ENCODE data around the gene STX5.
"Not testable (repeated sequence)": the region's sequence is repeated elsewhere in the genome, so short reads cannot be mapped to it uniquely, and the experiment has no call there.

Gene STX5

DNA sequence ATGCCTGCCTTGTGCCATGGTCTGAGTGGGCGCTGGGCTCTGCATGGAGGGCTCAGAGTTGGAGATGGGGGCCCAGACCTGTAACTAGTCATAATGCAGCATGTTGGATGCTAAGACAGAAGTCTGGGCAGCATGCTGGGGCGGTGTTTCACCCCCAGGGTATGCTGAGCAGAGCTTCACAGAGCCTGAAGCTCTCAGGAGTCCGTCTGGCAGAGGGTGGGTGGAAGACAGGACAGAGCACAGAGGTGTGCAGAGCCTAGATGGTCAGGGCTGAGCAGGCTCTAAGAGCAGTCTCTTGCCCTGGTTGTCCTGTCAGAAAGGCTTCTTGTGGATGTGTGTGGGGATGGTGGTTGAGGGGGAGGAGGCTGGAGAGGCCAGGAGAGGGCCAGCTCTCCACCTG is 53.4 kb downstream of the STX5 start:
- DNase-seq = no peak

- no peak for DNase-seq
These were observed 54.5 kb downstream of the STX5 start for GRCh38 chr11:62777389-62777788.

DNA sequence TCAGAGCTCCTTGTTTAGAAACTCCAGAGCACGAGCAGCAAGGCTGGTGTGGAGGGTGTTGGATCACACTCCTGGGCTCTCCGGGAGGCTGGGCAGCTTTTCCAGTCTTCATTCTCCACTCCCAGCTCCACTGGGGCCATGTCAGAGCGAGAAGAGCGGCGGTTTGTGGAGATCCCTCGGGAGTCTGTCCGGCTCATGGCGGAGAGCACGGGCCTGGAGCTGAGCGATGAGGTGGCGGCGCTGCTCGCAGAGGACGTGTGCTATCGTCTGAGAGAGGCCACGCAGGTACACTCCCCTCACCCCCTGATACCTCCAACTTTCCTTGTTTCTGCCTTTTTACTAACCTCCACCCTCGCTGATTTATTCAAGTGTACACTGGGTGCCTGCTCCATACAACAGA is 56.2 kb downstream of the STX5 start:
- no peak for DNase-seq

GRCh38 chr11:62774407-62774806 is 57.4 kb downstream of the STX5 start:
- no peak for DNase-seq

DNA sequence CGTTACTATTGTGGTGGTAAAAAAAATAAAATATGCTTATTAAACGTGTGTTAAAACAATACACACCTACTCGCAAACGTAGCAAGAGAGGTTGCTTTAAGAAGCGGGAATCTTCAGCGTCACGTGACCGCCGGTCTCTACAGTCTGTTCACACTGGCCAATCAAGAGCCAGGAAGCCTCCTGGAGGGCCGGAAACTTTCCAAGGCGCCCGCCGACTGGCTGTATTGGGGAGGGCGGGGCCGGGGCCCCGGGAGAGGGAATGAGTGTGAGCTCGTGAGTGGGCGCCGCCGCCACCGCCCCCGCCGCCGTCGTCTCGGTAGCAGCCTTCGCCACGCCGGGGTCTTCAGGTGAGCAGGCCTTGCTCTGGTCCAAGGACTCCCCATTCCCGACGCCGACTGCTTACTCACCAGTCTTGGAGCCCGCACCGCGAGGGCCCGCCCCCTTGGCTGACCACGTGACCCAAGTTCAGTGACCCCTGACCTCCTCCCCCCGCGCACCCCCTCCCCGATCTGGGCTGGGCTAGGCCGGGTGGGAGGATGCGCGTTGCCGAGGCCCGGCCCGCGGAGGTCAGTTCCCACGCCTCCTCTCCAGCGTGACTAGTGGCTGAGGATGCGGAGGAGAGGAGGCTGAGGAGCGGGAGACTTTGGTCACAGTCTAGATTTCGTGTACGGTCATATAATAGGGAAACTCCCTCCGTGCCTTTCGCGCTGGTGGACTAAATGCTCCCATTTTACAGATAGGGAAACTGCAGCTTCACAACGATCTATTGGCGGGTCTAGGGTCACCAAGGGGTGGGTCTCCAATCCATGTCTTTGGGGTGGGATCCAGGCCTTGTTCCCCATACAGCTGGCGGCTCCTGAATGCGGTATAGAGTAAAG is 60.5 kb downstream of the STX5 start, which contains the start of gene TAF6L:
Gene TAF6L, plus strand, starts transcription at position 253 of the 878 bp plus-strand sequence. CDS start 4,388 bp downstream, outside the sequence.
- DNase-seq = peak; percentile 98

GRCh38 chr11:62770778-62771143 is 61.1 kb downstream of the STX5 start:
- no peak for DNase-seq

DNA sequence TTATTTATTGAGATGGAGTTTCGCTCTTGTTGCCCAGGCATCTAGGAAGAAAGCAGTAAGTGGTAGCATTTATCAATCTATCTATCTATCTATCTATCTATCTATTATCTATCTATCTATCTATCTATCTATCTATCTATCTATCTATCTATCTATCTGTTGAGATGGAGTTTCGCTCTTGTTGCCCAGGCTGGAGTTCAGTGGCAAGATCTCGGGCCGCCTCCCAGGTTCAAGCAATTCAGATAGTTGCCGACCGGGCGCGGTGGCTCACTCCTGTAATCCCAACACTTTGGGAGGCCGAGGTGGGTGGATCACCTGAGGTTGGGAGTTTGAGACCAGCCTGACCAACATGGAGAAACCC is 71.0 kb downstream of the STX5 start:
- not testable (repeated sequence) for DNase-seq

GRCh38 chr11:62757846-62758788 is 73.7 kb downstream of the STX5 start:
- no peak for DNase-seq

Data from T1000 (cell line).